RWPE2 (cell line): ENCODE results near the gene MSGN1.

ENCODE experiments used
- ATAC-seq: fragments of 200-7000 bp; cut with Tn5 transposase; 3 replicates; pipeline ENCODE4 v1.9.1; 2021; ENCODE audit warnings: low read depth
- DNase-seq: peaks from one replicate; pipeline ENCODE4 v3.0.0-alpha.2; 2020; ENCODE audit warnings: low spot score
- H3K27ac ChIP-seq: fragments of 450-650 bp; 2 replicates; pipeline ENCODE4 v1.5.1; 2017; ENCODE audit warnings: mild to moderate bottlenecking; ENCODE audit not compliant: poor library complexity, severe bottlenecking
- H3K27me3 ChIP-seq: fragments of 250-450 bp; sonication (Bioruptor Pico); 2 replicates; pipeline ENCODE4 v1.5.1; 2021; ENCODE audit warnings: mild to moderate bottlenecking, moderate library complexity; ENCODE audit not compliant: insufficient read depth, poor library complexity, severe bottlenecking
- H3K36me3 ChIP-seq: fragments of 250-450 bp; sonication (Bioruptor Pico); 2 replicates; pipeline ENCODE4 v1.5.1; 2020; ENCODE audit warnings: low read depth, mild to moderate bottlenecking, moderate library complexity
- H3K4me1 ChIP-seq: fragments of 250-450 bp; sonication (Bioruptor Pico); 2 replicates; pipeline ENCODE4 v1.5.1; 2021; ENCODE audit warnings: mild to moderate bottlenecking, moderate library complexity; ENCODE audit not compliant: insufficient read depth, poor library complexity, severe bottlenecking
- H3K4me3 ChIP-seq: fragments of 250-450 bp; sonication (Bioruptor Pico); 2 replicates; pipeline ENCODE4 v1.5.1; 2021; ENCODE audit warnings: mild to moderate bottlenecking, moderate library complexity; ENCODE audit not compliant: severe bottlenecking
- H3K9me3 ChIP-seq: fragments of 250-450 bp; sonication (Bioruptor Pico); 2 replicates; pipeline ENCODE4 v1.5.1; 2021; ENCODE audit warnings: mild to moderate bottlenecking, moderate library complexity; ENCODE audit not compliant: severe bottlenecking
- TF ChIP-seq, protein P1 (sequence below): fragments of 450-650 bp; IDR thresholded peaks from one replicate; pipeline ENCODE4 v1.5.1; 2017; ENCODE audit warnings: mild to moderate bottlenecking, moderate library complexity; ENCODE audit not compliant: poor library complexity, severe bottlenecking

Gene MSGN1, protein sequence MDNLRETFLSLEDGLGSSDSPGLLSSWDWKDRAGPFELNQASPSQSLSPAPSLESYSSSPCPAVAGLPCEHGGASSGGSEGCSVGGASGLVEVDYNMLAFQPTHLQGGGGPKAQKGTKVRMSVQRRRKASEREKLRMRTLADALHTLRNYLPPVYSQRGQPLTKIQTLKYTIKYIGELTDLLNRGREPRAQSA

DNA sequence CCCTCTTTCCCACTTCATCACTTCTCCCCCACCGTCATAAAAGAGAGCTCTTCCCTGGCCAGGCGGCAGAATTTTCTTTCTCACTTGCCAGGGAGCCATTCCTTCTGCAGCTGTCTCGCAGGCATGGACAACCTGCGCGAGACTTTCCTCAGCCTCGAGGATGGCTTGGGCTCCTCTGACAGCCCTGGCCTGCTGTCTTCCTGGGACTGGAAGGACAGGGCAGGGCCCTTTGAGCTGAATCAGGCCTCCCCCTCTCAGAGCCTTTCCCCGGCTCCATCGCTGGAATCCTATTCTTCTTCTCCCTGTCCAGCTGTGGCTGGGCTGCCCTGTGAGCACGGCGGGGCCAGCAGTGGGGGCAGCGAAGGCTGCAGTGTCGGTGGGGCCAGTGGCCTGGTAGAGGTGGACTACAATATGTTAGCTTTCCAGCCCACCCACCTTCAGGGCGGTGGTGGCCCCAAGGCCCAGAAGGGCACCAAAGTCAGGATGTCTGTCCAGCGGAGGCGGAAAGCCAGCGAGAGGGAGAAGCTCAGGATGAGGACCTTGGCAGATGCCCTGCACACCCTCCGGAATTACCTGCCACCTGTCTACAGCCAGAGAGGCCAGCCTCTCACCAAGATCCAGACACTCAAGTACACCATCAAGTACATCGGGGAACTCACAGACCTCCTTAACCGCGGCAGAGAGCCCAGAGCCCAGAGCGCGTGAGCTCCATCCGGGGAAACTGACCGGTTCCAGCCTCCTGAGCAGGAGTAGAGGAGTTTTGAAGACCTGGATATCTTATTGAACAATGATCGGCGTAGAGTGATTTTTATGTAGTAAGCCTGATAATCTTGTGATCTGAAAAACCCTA, at the start of gene MSGN1:
Gene MSGN1 (plus strand): TSS at position 65 of the 850 bp plus-strand sequence. CDS start 59 bp downstream, at position 124.
- TF ChIP-seq, protein P1, sequence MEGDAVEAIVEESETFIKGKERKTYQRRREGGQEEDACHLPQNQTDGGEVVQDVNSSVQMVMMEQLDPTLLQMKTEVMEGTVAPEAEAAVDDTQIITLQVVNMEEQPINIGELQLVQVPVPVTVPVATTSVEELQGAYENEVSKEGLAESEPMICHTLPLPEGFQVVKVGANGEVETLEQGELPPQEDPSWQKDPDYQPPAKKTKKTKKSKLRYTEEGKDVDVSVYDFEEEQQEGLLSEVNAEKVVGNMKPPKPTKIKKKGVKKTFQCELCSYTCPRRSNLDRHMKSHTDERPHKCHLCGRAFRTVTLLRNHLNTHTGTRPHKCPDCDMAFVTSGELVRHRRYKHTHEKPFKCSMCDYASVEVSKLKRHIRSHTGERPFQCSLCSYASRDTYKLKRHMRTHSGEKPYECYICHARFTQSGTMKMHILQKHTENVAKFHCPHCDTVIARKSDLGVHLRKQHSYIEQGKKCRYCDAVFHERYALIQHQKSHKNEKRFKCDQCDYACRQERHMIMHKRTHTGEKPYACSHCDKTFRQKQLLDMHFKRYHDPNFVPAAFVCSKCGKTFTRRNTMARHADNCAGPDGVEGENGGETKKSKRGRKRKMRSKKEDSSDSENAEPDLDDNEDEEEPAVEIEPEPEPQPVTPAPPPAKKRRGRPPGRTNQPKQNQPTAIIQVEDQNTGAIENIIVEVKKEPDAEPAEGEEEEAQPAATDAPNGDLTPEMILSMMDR, result no peak
- Histone ChIP-seq H3K36me3 (no peaks in the 10 kb centered on the region), H3K4me1 (peaks cover 31% of the 10 kb centered on the region), H3K27me3 (no peaks in the 10 kb centered on the region), H3K4me3 (no peak within 1 kb of the TSS), H3K9me3 (no peaks in the 10 kb centered on the region), H3K27ac (peak within 1 kb of the TSS; percentile 53)
- DNase-seq (no peak), ATAC-seq (no peak)

DNA sequence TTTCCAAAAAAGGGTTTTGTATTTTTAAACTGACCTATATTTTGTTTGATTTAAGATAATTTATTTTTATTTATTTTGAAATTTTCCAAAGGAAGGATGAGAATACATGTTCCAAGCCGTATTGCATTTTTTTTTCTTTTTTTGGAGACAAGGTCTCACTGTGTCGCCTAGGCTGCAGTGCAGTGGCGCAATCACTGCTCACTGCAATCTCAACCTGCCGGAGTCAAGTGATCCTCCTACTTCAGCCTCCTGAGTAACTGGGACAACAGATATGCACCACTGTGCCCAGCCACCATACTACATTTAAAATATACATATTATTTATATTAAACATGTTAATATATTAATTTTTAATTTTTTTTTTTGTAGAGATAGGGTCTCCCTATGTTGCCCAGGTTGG, 47.4 kb upstream of the MSGN1 start:
- no peak overlapping the region for H3K27ac ChIP-seq
- ATAC-seq (no peak), DNase-seq (no peak)
- H3K9me3 ChIP-seq, result no peaks in the 10 kb centered on the region
- H3K27me3 ChIP-seq, result no peaks in the 10 kb centered on the region
- H3K4me1 ChIP-seq, result no peaks in the 10 kb centered on the region
- H3K4me3 ChIP-seq, result no peak overlapping the region
- peaks cover 100% of the 10 kb centered on the region for H3K36me3 ChIP-seq
- TF ChIP-seq, protein P1, result no peak

DNA sequence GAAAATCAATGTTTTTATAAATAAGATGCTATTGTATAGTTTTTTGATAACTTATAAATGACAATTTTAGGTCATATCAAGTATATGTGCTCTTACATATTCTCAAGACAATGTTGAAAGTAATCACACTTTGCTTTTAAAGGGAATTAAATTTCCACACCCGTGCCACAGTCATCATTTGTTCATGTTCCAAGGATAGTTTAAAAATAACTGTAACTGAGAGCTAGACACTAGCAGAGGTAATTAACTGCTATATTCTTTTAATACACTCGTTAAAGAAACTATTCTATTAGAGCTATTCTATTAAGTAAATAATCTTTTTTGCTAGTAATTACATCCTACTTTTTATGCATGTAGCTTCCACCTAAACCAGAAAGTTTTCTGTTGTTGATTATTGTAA, 44.3 kb upstream of the MSGN1 start:
- DNase-seq, result no peak
- no peaks in the 10 kb centered on the region for H3K4me1 ChIP-seq
- no peak overlapping the region for H3K4me3 ChIP-seq
- H3K9me3 ChIP-seq, result no peaks in the 10 kb centered on the region
- H3K27ac ChIP-seq, result no peak overlapping the region
- no peaks in the 10 kb centered on the region for H3K27me3 ChIP-seq
- TF ChIP-seq, protein P1, result no peak
- no peak for ATAC-seq
- peaks cover 93% of the 10 kb centered on the region for H3K36me3 ChIP-seq

DNA sequence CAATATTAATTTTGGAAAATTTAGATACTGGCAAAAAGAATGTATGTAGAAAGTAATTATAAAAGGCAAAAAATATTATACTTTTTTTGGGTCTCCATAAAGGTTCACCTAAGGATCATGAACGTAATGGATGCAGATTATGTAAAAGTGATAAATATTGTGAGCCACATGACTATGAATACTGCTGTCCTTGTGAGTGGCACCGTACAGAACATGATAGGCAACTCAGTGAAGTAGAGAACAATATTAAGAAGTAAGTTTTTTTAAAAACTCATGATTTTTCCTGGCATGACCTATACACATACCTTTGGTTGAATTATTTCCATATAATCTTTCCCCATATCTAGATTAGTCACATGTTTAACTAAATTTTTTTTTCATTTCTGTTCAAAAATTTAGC, 43.7 kb upstream of the MSGN1 start:
- TF ChIP-seq, protein P1, result no peak
- Histone ChIP-seq H3K27ac (no peak overlapping the region), H3K9me3 (no peaks in the 10 kb centered on the region), H3K4me1 (no peaks in the 10 kb centered on the region), H3K36me3 (peaks cover 93% of the 10 kb centered on the region), H3K4me3 (no peak overlapping the region), H3K27me3 (no peaks in the 10 kb centered on the region)
- ATAC-seq, result no peak
- no peak for DNase-seq

DNA sequence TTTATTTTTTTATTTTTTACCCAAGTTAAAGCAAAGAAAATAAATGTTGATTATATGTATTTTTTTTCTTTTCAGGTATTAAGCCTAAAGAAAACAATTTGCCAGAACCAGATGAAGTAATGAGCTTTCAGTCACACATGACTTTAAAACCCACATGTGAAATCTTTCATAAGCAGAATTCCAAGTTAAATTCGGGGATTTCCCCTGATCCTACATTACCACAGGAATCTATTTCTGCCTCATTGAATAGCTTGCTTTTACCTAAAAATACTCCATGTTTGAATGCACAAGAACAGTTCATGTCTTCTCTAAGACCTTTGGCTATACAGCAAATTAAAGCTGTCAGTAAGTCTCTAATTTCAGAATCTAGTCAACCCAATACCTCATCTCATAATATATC, 35.7 kb upstream of the MSGN1 start:
- peaks cover 61% of the 10 kb centered on the region for H3K36me3 ChIP-seq
- H3K4me1 ChIP-seq, result no peaks in the 10 kb centered on the region
- H3K27ac ChIP-seq, result no peak overlapping the region
- no peaks in the 10 kb centered on the region for H3K27me3 ChIP-seq
- no peak for ATAC-seq
- H3K4me3 ChIP-seq, result no peak overlapping the region
- no peak for DNase-seq
- H3K9me3 ChIP-seq, result no peaks in the 10 kb centered on the region
- TF ChIP-seq, protein P1, result no peak
